Activated CD4-positive, alpha-beta T cell treated with anti-CD3 and anti-CD28 coated beads, Interleukin-2, amount 50 U/mL, for 24 hours (primary cell): ENCODE measurements around the gene EYS.

Source experiments
- DNase-seq, 2 donors: peaks; one replicate each; pipeline ENCODE4 v3.0.0-alpha.2; 2020; ENCODE audit warnings: low read depth in 1 of 2, low spot score in 1 of 2

The EYS gene

DNA sequence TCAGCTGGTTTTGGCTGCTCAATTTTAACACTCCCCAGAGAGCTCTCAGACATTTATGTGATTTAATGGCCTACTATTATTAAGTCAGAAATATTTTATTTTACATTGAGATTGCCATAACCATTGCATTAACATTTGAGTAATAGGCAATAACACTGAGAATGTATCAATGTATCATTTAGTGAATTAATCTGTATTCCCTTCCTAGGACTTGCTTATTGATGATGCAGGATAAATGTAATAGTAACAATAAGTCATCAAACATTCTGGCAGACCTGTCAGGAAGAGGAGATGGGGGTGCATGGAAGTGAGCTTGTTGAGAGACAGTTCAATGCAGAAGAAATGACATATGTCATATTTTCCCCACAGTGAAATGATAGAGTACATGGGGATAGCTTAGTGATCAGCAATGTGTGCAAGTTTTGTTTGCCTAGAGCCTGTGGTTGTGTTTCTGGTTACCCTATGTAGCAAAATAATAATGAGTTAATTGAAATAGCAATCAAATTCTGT is 458.9 kb downstream of the EYS start:
- DNase-seq = no peak

DNA sequence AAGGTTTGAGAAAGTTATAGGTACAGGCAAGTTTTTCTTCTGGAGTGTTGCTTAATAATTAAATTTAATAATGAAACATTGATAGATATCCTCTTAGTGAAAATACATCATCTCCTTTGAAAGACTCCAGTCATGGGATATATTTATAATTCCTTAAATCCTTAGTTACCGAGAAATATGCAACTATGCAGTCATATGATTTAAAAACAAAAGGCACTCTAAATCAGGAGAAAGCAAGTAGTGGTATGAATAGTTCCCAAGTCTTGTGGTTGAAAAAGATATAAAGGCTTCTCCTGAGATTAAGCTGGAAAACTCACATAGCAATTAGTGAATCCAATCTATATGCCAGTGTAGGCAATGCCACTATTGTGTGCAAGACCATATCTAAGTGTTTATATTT is 475.4 kb downstream of the EYS start:
- no peak for DNase-seq

DNA sequence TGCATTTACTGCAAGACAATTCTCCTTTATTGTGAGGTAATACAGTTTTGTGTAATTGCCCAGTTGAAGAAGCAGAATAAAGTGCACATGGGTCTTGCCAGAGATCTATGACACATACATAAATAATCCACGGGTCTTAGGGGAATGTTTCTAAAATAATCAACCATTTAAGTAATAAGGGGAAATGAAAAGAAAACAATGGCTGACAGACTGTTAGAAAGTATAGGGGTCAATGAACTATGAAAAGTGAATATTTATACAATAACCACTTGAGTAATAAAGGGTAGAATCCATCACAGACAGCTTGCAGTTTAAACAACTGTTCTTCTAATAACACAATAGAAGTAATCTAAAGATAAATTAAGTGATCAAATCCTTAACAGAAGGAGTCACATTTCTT is 477.2 kb downstream of the EYS start:
- DNase-seq = no peak

DNA sequence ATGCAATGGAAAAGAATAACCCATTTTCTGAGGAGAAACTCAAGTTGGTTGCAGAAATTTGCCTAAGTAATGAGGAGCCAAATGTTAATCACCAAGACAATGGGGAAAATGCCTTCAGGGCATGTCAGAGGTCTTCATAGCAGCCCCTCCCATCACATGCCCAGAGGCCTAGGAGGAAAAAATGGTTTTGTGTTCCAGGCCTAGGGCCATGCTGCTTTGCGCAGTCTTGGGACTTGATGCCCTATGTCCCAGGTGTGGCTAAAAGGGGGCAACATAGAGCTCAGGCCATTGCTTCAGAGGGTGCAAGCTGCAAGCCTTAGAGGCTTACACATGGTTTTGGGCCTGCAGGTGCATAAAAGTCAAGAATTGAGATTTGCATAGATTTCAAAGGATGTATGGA is 485.9 kb downstream of the EYS start:
- DNase-seq = no peak

DNA sequence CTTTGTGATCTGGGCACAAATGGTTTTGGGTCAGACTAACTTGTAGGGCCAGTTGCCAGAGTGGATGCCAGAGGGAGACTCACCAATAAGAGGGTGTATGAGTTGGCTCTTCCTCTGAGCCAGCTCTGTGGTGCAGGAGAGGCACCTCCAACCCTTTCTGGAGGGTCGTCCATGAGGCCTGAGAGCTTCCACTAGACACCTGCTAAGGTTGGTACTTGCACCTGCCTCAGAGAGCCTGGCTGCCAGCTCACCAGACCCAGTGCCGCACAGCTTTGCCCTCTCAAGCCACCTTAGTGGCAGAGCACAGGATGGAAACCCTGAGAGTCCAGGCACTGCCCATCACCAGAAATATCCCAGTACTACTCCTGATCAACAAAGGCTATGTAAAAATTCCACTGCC is 504.3 kb downstream of the EYS start:
- no peak for DNase-seq

DNA sequence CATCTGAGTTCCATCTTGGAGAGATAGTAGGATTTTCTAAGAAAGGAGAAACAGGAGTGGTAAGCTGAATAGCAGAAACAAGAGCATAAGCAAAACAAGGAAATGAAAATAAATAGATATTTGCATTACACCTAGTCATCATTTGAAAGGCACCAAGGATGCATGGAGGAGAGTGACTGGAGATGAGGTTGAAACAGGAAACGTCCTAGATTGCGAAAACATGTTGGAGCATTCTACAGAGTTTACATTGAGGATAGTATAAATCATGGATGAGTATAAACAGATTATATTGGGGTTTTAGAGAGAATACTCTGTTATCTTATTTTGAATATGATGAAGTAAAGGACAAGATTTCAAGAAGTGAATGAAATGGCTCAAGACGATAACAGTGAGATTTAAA is 507.3 kb downstream of the EYS start:
- DNase-seq = no peak

DNA sequence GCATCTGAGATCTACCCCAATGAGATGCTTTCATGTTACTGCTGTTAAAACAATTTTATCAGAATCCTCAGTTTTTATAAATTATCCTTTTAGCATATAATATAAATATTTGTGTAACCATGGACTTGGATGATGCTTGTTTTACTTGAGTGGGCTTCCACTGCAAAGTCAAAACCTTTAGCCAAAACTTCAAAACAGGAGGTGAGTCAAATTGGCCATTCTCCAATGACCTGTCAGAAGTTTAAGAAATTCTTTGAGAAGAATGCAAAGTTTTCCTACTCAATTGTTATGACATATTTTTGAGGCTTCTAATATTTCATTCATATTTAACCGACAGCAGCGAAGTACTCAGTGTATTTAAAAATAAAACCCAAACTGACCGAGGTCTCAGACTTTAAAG is 507.9 kb downstream of the EYS start:
- no peak for DNase-seq

DNA sequence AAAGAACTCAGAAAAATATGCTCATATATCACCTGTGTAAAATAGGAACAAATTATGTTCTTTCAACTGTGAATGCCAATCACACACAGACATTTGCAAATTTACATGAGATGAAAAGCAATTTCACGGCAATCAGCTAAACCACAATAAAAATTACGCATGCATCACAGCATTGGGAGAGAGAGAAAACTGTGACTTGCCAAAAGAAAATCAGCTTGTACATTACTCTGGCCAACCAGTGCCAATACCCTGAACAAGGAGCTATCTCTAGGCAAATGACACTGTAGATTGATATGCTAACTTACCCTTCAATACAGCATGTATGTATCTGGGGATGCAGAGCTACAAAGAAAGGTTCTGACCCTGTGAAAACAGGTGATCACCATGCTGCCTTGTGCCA is 515.6 kb downstream of the EYS start:
- DNase-seq = no peak

DNA sequence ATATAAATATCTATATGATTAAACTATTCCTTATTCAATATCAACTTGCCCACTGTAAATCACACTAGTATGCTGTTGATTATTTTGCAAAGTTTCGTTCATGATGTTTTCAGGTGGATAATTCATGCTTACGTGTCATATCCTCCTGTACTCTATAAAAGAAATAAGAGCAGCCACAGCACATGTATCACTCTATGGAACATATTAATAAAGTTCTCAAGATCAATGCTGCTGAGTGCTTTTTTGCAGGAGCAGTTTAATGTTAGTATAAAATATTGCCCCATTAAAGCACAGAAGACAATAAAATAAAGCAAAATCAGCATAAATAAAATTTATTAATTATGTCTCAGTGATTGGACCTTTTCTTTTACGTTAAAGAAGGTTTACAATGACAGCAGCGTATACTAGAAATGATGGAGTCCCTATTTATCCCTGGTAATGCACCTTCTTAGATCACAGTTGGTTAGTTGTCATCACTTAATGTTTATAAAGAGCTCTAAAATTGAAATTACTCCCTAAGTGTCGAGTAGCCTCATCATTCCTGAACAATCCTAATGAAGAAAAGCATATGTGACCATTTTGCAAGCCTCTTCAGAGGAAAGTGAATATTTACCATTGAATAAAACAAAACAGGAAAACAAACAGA is 517.7 kb downstream of the EYS start:
- DNase-seq = no peak

DNA sequence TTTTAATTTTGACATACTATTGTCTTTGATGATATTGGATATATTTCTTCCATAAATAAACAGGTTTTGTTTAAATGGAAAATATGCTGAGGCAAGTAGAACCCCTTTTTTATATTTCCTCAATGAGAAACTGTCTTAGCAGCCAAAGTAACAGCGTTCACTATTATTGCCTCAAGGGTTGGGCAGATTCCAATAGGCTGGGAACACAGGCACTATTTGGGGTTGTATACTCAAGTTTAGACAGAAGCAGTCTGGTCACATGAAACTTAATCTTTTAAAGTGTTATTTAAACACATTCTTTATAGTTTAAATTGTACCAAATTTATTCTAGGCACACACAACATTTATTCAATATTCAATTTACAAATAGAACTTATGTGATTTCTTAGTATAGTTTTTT is 520.2 kb downstream of the EYS start:
- no peak for DNase-seq

DNA sequence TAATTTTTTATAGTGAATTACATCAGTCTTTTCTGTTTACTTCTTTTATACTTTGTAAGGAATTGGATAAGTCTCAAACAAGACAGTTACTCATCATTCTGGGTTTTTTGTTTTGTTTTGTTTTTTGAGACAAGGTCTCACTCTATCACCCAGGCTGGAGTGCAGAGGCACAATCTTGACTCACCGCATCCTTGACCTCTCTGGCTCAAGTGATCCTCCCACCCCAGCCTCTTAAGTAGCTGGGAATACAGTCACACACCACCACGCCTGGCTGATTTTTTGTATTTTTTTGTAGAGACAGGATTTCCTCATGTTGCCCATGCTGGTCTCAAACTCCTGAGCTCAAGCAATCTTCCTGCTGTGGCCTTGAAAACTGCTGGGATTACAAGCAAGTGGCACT is 524.3 kb downstream of the EYS start:
- no peak for DNase-seq

DNA sequence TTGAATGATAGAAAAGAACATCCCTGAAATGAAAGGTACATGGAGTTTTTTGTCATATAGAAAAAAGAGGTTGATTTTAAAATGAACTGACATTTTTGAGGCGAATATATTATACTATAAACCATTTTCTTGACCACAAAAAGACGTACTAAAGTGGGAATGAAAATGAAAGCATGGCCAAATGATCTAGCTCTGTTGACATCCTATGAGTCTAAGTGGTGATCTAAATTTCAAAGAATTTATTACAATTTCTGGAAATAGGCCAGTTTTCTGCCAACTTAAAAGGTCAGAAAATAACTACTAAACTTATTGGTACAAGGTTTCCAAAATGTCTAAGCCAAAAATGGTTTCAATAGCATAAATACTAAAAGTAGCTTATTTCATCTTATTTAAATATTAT is 536.8 kb downstream of the EYS start:
- no peak for DNase-seq

DNA sequence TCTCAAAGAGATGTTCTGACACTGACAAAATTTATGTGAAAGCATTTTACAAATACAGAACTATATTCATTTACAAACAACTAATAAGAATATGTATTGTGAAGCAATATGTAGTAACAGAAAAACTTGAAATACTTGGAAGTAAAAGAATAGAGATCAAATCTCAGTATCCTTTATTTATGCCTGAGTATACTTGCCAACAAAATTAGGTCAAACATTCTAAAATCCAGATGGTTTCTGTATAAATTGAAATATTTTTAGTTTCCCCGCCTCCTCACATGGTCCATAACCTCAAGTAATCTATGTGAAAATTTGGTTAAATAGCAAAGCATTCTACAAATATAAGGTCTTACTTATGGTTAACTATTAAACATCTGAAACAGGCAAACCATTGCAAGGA is 545.4 kb downstream of the EYS start:
- no peak for DNase-seq

DNA sequence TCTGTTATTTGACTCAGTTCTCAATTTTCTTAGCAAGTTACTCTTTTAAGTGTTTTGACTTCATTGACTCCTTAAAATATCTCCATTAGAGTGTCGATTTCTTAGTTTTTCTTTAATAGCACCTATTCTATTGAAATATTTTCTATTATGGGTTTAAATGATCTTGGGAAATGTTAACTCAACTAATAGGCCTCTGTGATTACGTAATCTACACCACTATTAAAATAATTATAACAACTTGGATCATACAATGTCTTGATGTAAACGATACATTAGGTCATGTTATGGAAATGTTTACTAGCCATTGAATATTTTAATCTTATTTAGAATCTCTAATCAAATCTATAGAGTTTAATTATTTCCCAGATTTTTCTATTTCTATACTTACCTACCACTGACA is 550.0 kb downstream of the EYS start:
- no peak for DNase-seq

DNA sequence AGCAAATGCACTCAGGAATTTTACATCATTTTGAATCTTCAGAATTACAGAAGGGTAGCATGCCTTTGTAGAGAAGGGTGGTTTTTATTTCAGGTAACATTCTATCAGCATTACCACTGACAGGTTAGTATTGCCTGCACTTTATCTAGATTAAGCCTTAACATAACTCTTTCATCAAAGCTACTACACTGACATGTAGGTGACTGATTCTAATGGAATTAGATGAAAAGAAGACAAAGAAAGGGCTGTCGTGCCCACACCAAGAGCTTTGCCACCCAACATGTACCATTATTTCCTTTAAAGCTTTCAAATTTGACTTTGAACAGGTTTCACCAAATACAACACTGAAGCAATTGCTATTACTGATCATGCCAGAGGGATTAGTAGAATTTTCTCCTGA is 551.9 kb downstream of the EYS start:
- no peak for DNase-seq

DNA sequence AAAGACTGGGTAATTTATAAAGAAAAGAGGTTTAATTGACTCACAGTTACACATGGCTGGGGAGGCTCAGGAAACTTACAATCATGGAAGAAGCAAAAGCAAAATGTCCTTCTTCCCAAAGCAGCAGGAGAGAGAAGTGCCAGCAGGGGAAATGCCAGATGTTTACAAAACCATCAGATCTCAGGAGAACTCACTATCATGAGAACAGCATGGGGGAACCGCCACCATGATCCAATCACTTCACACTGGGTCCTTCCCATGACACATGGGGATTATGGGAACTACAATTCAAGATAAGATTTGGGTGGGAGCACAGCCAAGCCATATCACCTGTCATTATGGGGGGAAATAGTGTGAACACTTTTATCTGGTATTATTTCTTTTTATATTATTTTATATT is 557.2 kb downstream of the EYS start:
- no peak for DNase-seq

DNA sequence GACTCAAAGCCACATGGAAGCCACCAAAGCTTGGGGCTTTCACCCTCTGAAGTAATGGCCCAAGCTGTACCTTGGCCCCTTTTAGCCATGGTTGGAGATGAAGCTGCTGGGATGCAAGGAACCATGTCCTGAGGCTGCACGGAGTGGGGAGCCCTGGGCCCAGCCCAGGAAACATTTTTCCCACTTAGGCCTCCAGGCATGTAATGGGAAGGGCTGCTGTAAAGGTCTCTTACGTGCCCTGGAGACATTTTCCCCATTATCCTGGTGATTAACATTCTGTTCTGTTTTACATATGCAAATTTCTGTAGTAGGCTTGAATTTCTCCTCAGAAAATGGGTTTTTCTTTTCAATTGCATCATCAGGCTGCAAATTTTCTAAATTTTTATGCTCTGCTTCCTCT is 558.2 kb downstream of the EYS start:
- DNase-seq = no peak

DNA sequence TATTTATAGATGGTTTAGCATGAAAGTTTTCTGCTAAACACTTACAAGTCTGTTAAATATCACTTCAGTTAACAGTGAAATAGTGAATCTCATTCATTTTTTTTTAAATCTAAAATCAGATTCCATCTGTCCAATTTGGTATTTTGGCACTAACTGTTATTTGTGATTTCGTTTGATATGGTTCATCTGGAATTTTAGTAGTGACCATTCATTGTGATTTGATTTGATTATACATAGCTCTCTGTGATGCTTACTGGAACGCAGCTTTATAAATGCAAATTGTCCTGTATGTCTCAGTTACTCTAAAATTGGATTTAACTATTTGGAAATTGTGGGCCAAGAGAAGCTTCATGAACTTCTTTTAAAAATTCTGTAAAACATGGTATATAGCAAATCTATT is 571.5 kb downstream of the EYS start:
- DNase-seq = no peak

DNA sequence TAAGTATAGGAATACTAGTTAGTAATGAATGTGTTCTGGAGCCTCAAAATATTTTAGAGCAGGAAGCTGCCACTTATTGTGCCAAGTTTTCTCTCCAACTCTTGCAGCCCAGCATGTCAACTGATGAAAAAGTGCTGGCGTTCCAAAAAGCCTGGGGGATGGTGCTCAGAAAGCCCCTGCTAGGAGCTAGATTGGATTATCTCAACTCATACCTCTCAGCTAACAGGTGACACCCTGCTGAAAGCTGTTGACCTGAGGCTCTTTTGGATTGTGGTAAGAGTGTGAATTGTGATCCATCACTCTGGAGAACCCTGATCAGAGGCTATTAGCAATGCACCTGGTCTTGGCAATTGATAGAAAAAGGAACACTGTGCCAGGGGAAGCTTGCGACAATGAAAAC is 580.4 kb downstream of the EYS start:
- no peak for DNase-seq

DNA sequence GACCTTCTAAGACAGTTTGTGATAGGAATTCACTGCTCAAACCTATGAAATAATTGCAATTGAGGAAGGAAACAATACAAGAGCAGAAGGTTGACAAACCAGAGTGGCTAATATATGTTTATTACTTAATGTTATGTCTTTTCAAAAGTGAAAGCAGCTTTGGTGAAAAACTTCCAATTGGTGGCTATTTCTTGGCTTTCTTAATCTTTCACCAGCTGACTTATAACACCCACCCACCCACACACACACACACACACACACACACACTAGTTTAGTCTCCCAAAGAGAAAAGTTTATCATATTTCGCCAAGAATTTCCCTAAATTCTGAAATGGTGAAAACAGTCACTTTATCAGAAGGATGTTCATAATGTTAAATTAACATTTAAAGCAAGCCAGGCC is 583.5 kb downstream of the EYS start:
- DNase-seq = no peak

DNA sequence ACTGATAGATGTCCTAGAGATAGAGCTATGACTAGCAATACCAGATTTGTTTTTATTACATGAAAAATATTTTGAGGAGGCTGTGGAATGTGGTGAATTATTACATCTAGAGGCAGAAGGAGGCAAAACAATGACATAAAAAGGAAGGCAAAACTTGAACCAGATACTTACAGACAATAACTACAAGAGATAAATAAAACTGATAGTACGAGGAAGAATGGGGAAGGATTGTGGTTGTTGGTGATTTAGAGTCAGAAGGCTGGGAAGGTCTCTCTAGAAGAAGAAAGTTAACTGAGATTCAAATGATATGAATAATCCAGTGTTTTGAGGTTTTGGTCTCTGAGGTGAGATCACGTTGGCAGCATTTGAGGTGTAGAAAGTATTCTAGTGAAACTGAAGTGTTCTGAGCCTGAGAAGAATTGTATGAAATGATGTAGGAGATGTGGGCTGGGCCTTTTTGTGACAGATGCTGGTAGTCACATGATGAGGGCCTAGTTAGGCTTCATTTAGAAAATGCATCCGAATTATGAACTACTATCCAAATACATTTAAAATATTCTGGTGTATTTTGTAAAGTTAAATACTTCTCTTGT is 589.1 kb downstream of the EYS start:
- no peak for DNase-seq

DNA sequence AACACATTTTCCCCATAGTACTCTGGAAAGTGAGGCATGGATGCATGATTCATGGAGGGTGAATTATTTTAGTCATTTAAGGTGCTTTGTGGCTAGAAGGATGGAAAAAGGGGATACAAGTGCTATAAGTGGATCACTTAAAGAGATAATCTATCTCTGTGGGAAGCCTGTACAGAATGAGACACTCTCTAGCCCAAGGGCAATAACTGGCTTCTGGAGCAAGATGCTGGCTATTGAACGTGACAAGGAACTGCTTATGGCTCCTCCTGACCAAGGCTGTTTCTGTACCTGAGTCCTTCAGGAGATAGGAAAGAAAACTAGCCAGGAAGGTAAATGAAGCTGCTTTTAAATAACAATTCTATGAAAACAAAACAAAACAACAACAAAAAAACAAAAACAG is 590.7 kb downstream of the EYS start:
- DNase-seq = no peak

DNA sequence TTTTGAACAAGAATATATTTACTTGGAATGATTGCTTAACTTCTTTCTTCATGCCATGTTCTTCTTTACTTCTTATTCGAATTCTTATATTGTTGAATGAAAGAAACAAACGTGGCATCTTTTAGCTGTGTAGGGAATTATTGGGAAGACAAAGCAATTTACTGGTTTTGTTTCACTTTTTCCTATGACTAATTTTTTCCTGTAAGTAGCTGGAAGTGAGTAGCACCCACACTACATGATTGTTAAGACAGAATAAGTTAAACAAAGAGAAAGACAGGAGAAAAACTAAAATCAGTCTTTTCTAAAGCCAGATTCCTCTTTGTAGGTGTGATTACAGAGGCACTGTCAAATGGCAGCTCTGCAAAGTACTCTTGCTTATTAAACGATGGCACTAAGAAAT is 593.4 kb downstream of the EYS start:
- no peak for DNase-seq
